ENCODE data around the gene RGS3.

The RGS3 gene

GRCh38 chr9:113536483-113537228 is 73.1 kb downstream of the RGS3 start:
- FAIRE-seq (no peak), DNase-seq (ENCODE audit: insufficient read length) (no peak)
- TF ChIP-seq POLR2AphosphoS5 (IDR thresholded peaks at IDR 0.05; ENCODE audit: low read depth, low read length) = no peak
- no peak for TF ChIP-seq POLR2A (IDR thresholded peaks at IDR 0.05; ENCODE audit: low read depth, low read length)
- TF ChIP-seq TAF1 (IDR thresholded peaks at IDR 0.05; ENCODE audit: borderline replicate concordance, low read depth, low read length) = no peak

GRCh38 chr9:113537229-113537810 is 73.8 kb downstream of the RGS3 start:
- FAIRE-seq = no peak
- no peak for TF ChIP-seq POLR2AphosphoS5 (IDR thresholded peaks at IDR 0.05; ENCODE audit: low read depth, low read length)
- no peak for TF ChIP-seq POLR2A (IDR thresholded peaks at IDR 0.05; ENCODE audit: low read depth, low read length)
- no peak for TF ChIP-seq TAF1 (IDR thresholded peaks at IDR 0.05; ENCODE audit: borderline replicate concordance, low read depth, low read length)
- no peak for DNase-seq (ENCODE audit: insufficient read length)

- TF ChIP-seq POLR2AphosphoS5 (IDR thresholded peaks at IDR 0.05; ENCODE audit: low read depth, low read length) (no peak), TAF1 (IDR thresholded peaks at IDR 0.05; ENCODE audit: borderline replicate concordance, low read depth, low read length) (no peak), POLR2A (IDR thresholded peaks at IDR 0.05; ENCODE audit: low read depth, low read length) (no peak)
- DNase-seq (ENCODE audit: insufficient read length) (no peak), FAIRE-seq (no peak)
Observed at GRCh38 chr9:113538131-113538530, 74.6 kb downstream of the RGS3 start.

GRCh38 chr9:113538701-113539430 is 75.3 kb downstream of the RGS3 start:
- TF ChIP-seq POLR2AphosphoS5 (IDR thresholded peaks at IDR 0.05; ENCODE audit: low read depth, low read length) = no peak
- TF ChIP-seq POLR2A (IDR thresholded peaks at IDR 0.05; ENCODE audit: low read depth, low read length) = no peak
- TF ChIP-seq TAF1 (IDR thresholded peaks at IDR 0.05; ENCODE audit: borderline replicate concordance, low read depth, low read length) = no peak
- DNase-seq (ENCODE audit: insufficient read length) (no peak), FAIRE-seq (no peak)

- FAIRE-seq (no peak), DNase-seq (ENCODE audit: insufficient read length) (no peak)
- no peak for TF ChIP-seq TAF1 (IDR thresholded peaks at IDR 0.05; ENCODE audit: borderline replicate concordance, low read depth, low read length)
- TF ChIP-seq POLR2A (IDR thresholded peaks at IDR 0.05; ENCODE audit: low read depth, low read length) = no peak
- TF ChIP-seq POLR2AphosphoS5 (IDR thresholded peaks at IDR 0.05; ENCODE audit: low read depth, low read length) = no peak
Observed at GRCh38 chr9:113540466-113540865, 76.9 kb downstream of the RGS3 start.

GRCh38 chr9:113541019-113541900 is 77.7 kb downstream of the RGS3 start:
- FAIRE-seq (no peak), DNase-seq (ENCODE audit: insufficient read length) (no peak)
- TF ChIP-seq POLR2AphosphoS5 (IDR thresholded peaks at IDR 0.05; ENCODE audit: low read depth, low read length) (no peak), POLR2A (IDR thresholded peaks at IDR 0.05; ENCODE audit: low read depth, low read length) (no peak), TAF1 (IDR thresholded peaks at IDR 0.05; ENCODE audit: borderline replicate concordance, low read depth, low read length) (no peak)

- no peak for FAIRE-seq
- no peak for DNase-seq (ENCODE audit: insufficient read length)
- TF ChIP-seq TAF1 (IDR thresholded peaks at IDR 0.05; ENCODE audit: borderline replicate concordance, low read depth, low read length) (no peak), POLR2A (IDR thresholded peaks at IDR 0.05; ENCODE audit: low read depth, low read length) (no peak), POLR2AphosphoS5 (IDR thresholded peaks at IDR 0.05; ENCODE audit: low read depth, low read length) (no peak)
Observed at GRCh38 chr9:113542006-113542405, 78.5 kb downstream of the RGS3 start.

- DNase-seq (ENCODE audit: insufficient read length) (no peak), FAIRE-seq (no peak)
- no peak for TF ChIP-seq POLR2AphosphoS5 (IDR thresholded peaks at IDR 0.05; ENCODE audit: low read depth, low read length)
- no peak for TF ChIP-seq POLR2A (IDR thresholded peaks at IDR 0.05; ENCODE audit: low read depth, low read length)
- TF ChIP-seq TAF1 (IDR thresholded peaks at IDR 0.05; ENCODE audit: borderline replicate concordance, low read depth, low read length) = no peak
Observed at GRCh38 chr9:113542741-113543140, 79.2 kb downstream of the RGS3 start.

GRCh38 chr9:113543296-113543981 is 79.9 kb downstream of the RGS3 start:
- no peak for TF ChIP-seq TAF1 (IDR thresholded peaks at IDR 0.05; ENCODE audit: borderline replicate concordance, low read depth, low read length)
- no peak for TF ChIP-seq POLR2A (IDR thresholded peaks at IDR 0.05; ENCODE audit: low read depth, low read length)
- no peak for TF ChIP-seq POLR2AphosphoS5 (IDR thresholded peaks at IDR 0.05; ENCODE audit: low read depth, low read length)
- FAIRE-seq = no peak
- DNase-seq (ENCODE audit: insufficient read length) = no peak

- FAIRE-seq (no peak), DNase-seq (ENCODE audit: insufficient read length) (no peak)
- TF ChIP-seq TAF1 (IDR thresholded peaks at IDR 0.05; ENCODE audit: borderline replicate concordance, low read depth, low read length) (no peak), POLR2AphosphoS5 (IDR thresholded peaks at IDR 0.05; ENCODE audit: low read depth, low read length) (no peak), POLR2A (IDR thresholded peaks at IDR 0.05; ENCODE audit: low read depth, low read length) (no peak)
Observed at GRCh38 chr9:113543982-113544303, 80.4 kb downstream of the RGS3 start.
